Chondrocyte (in vitro differentiated cells): ENCODE results near the gene CDHR1. TPM values are rescaled to one million over a fixed set of nuclear protein-coding genes. Genes with fewer than 3 reads are reported as not detected.
A peak's percentile ranks its signal among the peaks of the same experiment; 100 is the strongest.

Source experiments
- DNase-seq: peaks from one replicate; pipeline ENCODE4 v3.0.0; 2021; ENCODE audit warnings: mixed read lengths, low spot score
- H3K27ac Mint-ChIP-seq: one replicate; pipeline ENCODE4 v1.8.0; 2021; ENCODE audit warnings: mild to moderate bottlenecking, moderate library complexity, mixed read lengths; ENCODE audit not compliant: unreplicated experiment
- H3K27me3 Mint-ChIP-seq: 2 replicates; pipeline ENCODE4 v1.8.0; 2021; ENCODE audit warnings: low read depth, mixed read lengths
- H3K36me3 Mint-ChIP-seq: 2 replicates; pipeline ENCODE4 v1.8.0; 2021; ENCODE audit warnings: low read depth, mixed read lengths
- H3K4me1 Mint-ChIP-seq: 2 replicates; pipeline ENCODE4 v1.8.0; 2021; ENCODE audit warnings: low read depth, mild to moderate bottlenecking, mixed read lengths
- H3K4me3 Mint-ChIP-seq: one replicate; pipeline ENCODE4 v1.8.0; 2021; ENCODE audit warnings: mild to moderate bottlenecking, moderate library complexity, mixed read lengths; ENCODE audit not compliant: unreplicated experiment
- H3K9me3 Mint-ChIP-seq: 2 replicates; pipeline ENCODE4 v1.8.0; 2021; ENCODE audit warnings: low read depth, mixed read lengths
- CTCF ChIP-seq: fragments of 200-600 bp; sonication (generic); IDR thresholded peaks from 2 replicates; pipeline ENCODE4 v1.5.0; 2021; ENCODE audit warnings: antibody characterized with exemption, mild to moderate bottlenecking, moderate library complexity
- total RNA-seq: library from RNA; stranded (reverse); gene quantifications from 3 replicates; pipeline ENCODE4 v1.2.1, GENCODE V29; 2021

Gene CDHR1
- total RNA-seq, 1 donor from 2014 or later = 5.1 TPM

- H3K36me3 Mint-ChIP-seq = no peaks in the 10 kb centered on the region
- H3K4me1 Mint-ChIP-seq = no peaks in the 10 kb centered on the region
- no peak overlapping the region for H3K27ac Mint-ChIP-seq
- DNase-seq = no peak
- TF ChIP-seq CTCF = no peak
- no peak overlapping the region for H3K4me3 Mint-ChIP-seq
- H3K9me3 Mint-ChIP-seq = no peaks in the 10 kb centered on the region
- H3K27me3 Mint-ChIP-seq = peaks cover 16% of the 10 kb centered on the region
Observed at GRCh38 chr10:84247496-84247895, 53.2 kb downstream of the CDHR1 start.

DNA sequence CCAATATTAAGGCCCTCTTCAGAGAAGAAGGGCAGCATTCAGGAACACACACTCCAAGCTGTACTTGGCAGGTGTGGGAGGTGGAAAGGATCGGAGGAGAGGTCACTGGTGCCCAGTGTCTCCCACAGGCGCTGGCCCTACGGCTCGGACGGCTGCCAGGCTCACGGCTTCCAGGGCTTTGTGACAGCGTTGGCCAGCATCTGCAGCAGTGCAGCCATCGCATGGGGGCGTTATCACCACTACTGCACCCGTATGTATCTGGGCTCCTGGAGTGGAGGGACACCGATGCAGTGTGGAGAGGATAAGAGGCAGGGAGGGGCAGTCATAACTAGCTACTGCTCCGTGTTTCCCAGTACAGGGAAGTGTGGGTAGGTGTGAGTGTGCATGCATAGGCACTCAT, 54.5 kb downstream of the CDHR1 start:
- H3K27ac Mint-ChIP-seq = no peak overlapping the region
- no peaks in the 10 kb centered on the region for H3K36me3 Mint-ChIP-seq
- H3K4me1 Mint-ChIP-seq = no peaks in the 10 kb centered on the region
- H3K9me3 Mint-ChIP-seq = no peaks in the 10 kb centered on the region
- no peak for DNase-seq
- no peak overlapping the region for H3K4me3 Mint-ChIP-seq
- peaks cover 19% of the 10 kb centered on the region for H3K27me3 Mint-ChIP-seq
- no peak for TF ChIP-seq CTCF

DNA sequence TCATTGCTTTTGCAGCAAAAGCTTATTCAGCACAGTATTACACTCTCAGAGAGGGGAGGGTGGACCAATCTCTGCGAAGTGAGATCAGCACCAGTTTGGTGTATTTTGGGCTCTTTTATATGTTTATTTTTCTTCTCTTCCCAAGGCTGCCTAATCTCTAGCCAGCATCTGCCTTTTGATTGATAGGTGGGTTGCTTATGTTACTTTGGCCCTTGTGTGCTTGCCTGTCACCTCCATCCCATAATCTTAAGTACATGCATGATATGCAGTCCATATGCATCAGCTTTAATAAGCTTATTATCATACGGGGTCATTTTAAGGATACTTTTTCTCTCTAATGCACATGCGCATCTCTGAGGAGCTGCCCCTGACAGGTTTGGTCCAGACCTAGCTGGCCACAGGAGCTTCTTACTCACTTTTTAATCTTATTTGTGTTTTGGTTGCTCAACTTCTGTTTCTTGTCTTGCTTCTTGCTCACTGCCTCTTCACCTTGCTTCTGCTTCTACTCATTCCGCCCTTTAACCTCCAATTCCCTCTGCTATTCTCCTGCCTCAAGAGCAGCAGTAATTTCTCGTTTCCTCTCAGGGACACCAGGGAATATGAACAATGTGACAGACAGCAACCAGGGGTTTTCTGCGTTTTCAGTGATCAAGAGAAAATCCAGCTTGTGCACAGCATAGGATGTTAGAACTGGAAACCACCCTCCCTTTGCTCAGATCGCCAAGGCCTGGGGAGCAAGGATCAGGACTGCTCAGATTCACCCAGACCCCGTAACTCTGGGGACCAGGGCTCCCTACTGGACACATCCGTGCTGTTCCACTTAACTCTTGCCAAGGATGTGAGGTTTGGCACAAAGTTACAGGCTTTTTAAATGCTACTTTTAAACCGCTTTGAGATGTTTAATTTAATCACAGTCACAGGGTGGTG, 60.5 kb downstream of the CDHR1 start:
- Mint-ChIP-seq H3K4me1 (peaks cover 4% of the 10 kb centered on the region), H3K9me3 (no peaks in the 10 kb centered on the region), H3K27ac (no peak overlapping the region), H3K4me3 (no peak overlapping the region), H3K36me3 (no peaks in the 10 kb centered on the region), H3K27me3 (peaks cover 16% of the 10 kb centered on the region)
- TF ChIP-seq CTCF = no peak
- DNase-seq = no peak

DNA sequence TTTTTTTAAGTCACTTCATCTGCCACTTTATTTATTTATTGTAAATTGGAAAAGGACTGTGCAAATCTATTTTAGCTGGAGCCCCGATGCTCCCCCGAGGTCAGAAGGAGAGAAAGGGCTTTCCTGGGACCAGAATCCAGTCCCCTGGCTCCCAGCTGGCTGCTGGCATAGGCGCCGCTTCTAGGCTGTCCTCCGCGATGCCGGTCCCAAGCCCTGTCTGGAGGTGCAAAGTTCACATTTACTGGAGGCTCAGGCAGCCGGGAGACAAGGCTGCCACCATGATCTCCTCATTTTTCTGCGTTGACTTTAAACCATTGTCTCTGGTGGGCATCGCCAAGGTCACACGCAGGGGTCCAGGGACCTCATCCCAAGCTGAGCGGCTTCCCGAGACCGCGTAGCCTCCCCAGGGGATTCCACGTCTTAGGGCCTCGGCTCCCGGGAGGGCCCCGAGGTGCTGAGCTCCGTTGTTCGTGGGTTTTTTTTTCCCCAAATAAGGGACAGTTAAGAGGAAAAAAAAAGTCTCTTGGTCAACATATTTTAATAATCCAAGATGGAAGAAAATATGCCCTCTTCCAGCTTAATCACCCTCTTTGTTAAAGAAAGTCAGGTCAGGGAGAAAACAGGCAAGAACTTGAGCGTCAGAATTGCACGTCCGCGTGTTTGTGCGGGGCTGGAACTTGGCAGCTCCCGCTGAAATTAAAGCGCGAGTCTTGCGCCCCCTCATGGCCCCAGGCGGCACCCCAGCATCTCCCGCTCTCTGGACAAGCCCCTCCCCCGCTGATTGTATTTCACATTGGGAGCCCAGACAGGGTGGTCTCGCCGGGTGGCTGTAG, 62.4 kb downstream of the CDHR1 start:
- no peak overlapping the region for H3K4me3 Mint-ChIP-seq
- no peak overlapping the region for H3K27ac Mint-ChIP-seq
- no peak for DNase-seq
- H3K27me3 Mint-ChIP-seq = peaks cover 21% of the 10 kb centered on the region
- H3K36me3 Mint-ChIP-seq = no peaks in the 10 kb centered on the region
- H3K4me1 Mint-ChIP-seq = peaks cover 4% of the 10 kb centered on the region
- no peaks in the 10 kb centered on the region for H3K9me3 Mint-ChIP-seq
- TF ChIP-seq CTCF = peak; percentile 73

GRCh38 chr10:84257343-84258020, 63.1 kb downstream of the CDHR1 start:
- Mint-ChIP-seq H3K4me3 (no peak overlapping the region), H3K4me1 (peaks cover 4% of the 10 kb centered on the region), H3K36me3 (no peaks in the 10 kb centered on the region), H3K27ac (no peak overlapping the region), H3K9me3 (no peaks in the 10 kb centered on the region), H3K27me3 (peaks cover 19% of the 10 kb centered on the region)
- TF ChIP-seq CTCF = peak; percentile 8
- no peak for DNase-seq
